H1 (cell line): ENCODE results near the gene DOCK11. TPM values are rescaled to one million over a fixed set of nuclear protein-coding genes. Genes with fewer than 3 reads are reported as not detected.

Experiments used
- CBX5 ChIP-seq: fragments of 300-800, 300-1000 bp; sonication (generic); IDR thresholded peaks from 2 replicates; pipeline ENCODE4 v1.7.1; 2016; ENCODE audit warnings: antibody characterized with exemption, low read length, low read depth
- CHD7 ChIP-seq: fragments of 300-600 bp; sonication (generic); IDR thresholded peaks from 2 replicates; pipeline ENCODE4 v1.7.1; 2012; ENCODE audit warnings: low read length, moderate library complexity, mild to moderate bottlenecking, inconsistent platforms; ENCODE audit not compliant: insufficient replicate concordance
- FOSL1 ChIP-seq: IDR thresholded peaks from 2 replicates; pipeline ENCODE4 v1.6.1; 2011; ENCODE audit warnings: mild to moderate bottlenecking, low read depth, low read length, moderate library complexity; ENCODE audit not compliant: insufficient read depth
- JUN ChIP-seq: IDR thresholded peaks from 2 replicates; pipeline ENCODE4 v1.6.1; 2011; ENCODE audit warnings: low read depth, mild to moderate bottlenecking, improper control_type of control experiment, low read length
- KDM1A ChIP-seq: fragments of 200-600, 300-600 bp; sonication (generic); IDR thresholded peaks from 2 replicates; pipeline ENCODE4 v1.7.1; 2016; ENCODE audit warnings: mild to moderate bottlenecking, low read length, borderline replicate concordance
- KDM5A ChIP-seq: fragments of 200-600 bp; IDR thresholded peaks from 2 replicates; pipeline ENCODE4 v1.7.1; 2012; ENCODE audit warnings: mild to moderate bottlenecking, low read length, inconsistent platforms, mixed read lengths
- SIN3A ChIP-seq, 2 experiments: IDR thresholded peaks in 1 of 2; conservative IDR thresholded peaks in 1 of 2; 2 replicates each; pipeline ENCODE4 v1.6.1; 2011 to 2012; ENCODE audit warnings: low read length in 2 of 2, improper control_type of control experiment in 1 of 2, low read depth in 1 of 2, mild to moderate bottlenecking in 1 of 2
- polyA plus RNA-seq, 7 experiments: library from polyadenylated mRNA; depleted of rRNA in 3 of 7; stranded (reverse) in 5 of 7; unstranded in 2 of 7; fragments of >200 nt in 5 of 7; fragments of 200-250 nt in 2 of 7; gene quantifications; 1 replicate in 5 of 7; 2 replicates in 1 of 7; 4 replicates in 1 of 7; pipeline versions ENCODE4 v1.2.1 to v1.2.3, GENCODE V29; 2011 to 2013; ENCODE audit warnings: missing spikeins in 2 of 7, mixed read lengths in 2 of 7
- total RNA-seq: library from RNA; stranded (reverse); fragmentation: NEBNext Ultra II Directional; extraction: Animal tissue kit (Norgen Biotek cat#: 25700); gene quantifications from 2 replicates; pipeline ENCODE4 v1.2.1, GENCODE V29; 2021

DOCK11 gene
- total and polyA plus RNA-seq, 2 of the 8 experiments (the other 6 are each of a cell fraction or from before 2014, with no cell fraction given) = 4.9 to 12.0 TPM

DNA sequence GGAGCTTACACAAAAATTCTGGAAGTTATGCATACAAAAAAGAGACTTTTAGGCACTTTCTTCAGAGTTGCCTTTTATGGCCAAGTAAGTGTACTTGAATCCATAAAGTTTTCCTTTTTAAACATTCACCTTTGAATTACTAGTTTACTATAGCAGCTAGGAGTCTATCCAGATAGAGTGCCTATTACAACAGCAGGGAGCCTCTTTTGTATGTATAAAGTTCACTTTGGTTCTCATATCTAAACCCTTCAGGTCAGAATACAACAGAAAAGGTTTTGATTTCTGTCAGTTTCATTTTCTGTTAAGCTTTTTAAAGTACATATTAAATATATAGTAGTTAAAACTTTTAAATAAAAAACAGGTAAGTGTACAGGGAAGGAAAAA is 180.3 kb downstream of the DOCK11 start (continued):
- no peak for TF ChIP-seq CHD7
- no peak for TF ChIP-seq CBX5
- TF ChIP-seq KDM1A = no peak
- no peak for TF ChIP-seq KDM5A
- TF ChIP-seq JUN = no peak
- no peak for TF ChIP-seq SIN3A (conservative IDR thresholded peaks at IDR 0.05 in 1 of 2, IDR thresholded peaks at IDR 0.05 in 1 of 2; ENCODE audit: low read depth in 1 of 2, low read length in 2 of 2)
- no peak for TF ChIP-seq FOSL1
